Right renal pelvis (tissue), 4 donors: ENCODE results near the gene RAPGEF3. TPM values are rescaled to one million over a fixed set of nuclear protein-coding genes. Genes with fewer than 3 reads are reported as not detected.
A peak's percentile ranks its signal among the peaks of the same experiment; 100 is the strongest.

Experiments used
- DNase-seq, 4 donors: peaks; one replicate each; pipeline ENCODE4 v3.0.0-alpha.2; 2013; ENCODE audit warnings: low read depth in 4 of 4, low spot score in 3 of 4, missing footprints in 1 of 4
- polyA plus RNA-seq, 4 donors: library from polyadenylated mRNA; unstranded; fragments of 120-200 nt; gene quantifications; one replicate each; pipeline ENCODE4 v1.2.1, GENCODE V29; 2013; ENCODE audit not compliant: insufficient read length in 4 of 4

RAPGEF3 gene
- polyA plus RNA-seq, 4 donors = 56.7 to 94.3 (median 64.8) TPM

DNA sequence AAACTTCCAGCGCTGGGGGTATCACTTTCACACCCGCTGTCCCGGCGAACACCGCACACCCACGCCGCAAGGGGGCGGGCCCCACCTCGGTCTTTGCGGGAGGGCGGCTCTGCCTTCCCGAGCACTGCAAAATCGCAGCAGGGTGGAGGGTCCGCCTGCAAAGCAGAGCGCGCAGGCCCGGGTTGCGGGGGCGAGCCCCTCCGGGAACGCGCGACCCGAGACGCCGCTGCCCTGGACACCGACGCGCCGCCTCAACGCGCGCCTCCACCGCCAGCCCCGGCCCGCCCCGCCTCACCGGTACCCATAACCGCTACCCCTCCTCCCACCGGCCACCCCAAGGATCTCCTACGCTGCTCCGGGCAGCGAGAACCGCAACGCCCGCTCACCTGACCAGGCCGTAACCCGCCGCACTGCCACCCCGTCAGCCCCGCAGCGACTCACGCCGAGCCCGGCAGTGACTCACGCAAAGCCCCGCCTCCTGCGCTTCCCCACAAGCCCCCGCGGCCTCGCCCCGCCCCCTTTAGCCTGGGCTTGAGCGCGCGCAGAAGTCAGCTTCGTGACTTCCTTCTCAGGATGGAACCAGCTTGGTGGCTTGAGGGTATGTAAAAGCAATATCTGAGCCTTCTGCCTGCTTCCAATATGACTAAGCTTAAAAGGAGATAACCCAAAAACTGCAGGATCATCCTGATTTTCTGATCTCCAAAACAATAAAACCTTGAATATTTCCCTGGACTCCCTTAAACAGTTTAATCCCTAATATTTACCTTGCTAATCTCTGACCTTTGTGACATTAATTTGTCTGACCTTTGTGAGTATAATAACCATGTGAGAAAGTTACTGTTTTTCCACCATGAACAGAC lies 52.9 kb downstream of the RAPGEF3 start, which contains the start of gene RPAP3:
RPAP3 (minus strand) TSS at position 465 of the 860 bp plus-strand sequence. CDS start 3,190 bp downstream, outside the sequence.
- DNase-seq = peak; percentile 88 to 89 (median 88)

DNA sequence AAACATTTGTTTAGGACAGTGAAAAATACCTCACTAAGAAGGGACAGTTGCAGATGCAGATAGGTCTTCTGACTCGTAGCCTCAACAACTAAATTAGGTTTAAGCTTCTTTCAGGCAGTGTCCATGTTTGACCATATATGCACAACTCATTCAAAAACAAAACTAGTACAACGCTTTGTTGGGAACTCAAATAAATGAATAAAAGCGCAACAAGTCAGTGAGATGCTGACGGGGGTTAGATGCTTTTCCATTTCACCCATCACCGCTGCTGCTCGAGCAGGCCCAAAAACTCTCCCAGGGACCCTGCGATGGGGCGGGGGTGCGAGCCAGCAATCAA lies 53.5 kb downstream of the RAPGEF3 start:
- no peak for DNase-seq

DNA sequence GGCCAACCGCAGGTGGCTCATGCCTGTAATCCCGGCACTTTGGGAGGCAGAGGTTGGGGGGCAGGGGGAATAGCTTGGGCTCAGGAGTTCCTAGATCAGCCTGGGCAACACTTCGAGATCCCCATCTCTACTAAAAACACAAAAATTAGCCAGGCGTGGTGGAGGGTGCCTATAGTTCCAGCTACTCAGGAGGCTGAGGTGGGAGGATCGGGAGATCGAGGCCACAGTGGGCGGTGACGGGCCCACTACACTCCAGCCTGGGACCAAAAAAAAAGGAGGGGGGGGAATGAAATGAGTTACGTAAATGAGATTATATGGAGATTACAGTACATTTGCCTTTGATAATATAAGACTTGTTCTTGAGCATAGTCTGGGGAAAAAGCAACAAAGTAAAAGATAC lies 54.0 kb downstream of the RAPGEF3 start:
- DNase-seq = no peak

DNA sequence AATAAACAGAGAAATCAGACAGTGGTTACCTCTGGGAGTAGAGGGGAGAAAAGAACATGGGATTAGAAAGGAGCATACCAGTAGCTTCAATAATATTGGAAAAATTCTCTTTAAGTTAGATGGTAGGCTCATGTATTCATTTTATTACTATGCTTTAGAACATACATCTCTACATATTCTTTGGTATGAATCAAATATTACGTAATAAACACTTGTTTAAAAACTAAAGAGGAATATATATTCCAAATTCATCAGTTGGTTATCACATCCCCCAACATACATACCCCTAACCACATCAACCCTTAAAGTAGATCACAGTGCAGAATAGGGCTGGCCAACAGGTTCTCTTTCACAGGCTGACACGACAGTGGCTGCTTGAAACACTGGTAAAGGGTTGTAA lies 58.4 kb downstream of the RAPGEF3 start:
- no peak for DNase-seq

DNA sequence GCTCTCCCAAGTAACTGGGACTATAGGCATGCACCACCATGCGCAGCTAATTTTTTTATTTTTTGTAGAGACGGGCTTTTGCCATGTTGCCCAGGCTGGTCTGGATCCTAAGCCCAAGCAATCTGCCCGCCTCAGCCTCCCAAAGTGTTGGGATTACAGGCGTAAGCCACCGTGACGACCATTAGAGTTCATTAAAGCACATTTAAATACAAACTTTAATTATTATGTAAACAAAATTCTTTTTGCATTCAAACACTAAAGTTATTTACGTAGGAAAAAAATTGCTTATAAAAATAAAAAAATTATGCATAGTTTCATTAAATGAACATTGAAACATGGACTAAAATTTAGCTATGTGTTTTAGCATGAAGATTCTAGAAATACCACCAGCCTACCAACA lies 60.0 kb downstream of the RAPGEF3 start:
- no peak for DNase-seq

DNA sequence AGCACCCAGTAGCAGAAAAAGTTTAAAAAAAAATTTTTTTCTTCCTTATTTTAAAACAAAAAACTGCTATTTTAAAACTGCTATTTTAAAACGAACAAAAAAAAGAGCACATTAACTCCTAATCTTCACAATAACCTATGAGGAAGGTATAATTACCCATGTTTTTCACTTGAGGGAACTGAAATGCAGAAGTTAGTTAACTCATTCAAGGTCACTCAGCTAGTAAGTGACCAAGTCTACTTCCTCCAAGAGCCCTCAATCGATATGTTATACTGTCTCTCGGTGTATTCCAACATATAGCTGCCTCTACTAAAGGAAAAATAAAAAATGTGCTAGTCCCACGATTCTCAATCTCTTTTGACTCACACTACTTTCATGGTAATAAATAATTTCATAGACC lies 60.6 kb downstream of the RAPGEF3 start:
- no peak for DNase-seq

DNA sequence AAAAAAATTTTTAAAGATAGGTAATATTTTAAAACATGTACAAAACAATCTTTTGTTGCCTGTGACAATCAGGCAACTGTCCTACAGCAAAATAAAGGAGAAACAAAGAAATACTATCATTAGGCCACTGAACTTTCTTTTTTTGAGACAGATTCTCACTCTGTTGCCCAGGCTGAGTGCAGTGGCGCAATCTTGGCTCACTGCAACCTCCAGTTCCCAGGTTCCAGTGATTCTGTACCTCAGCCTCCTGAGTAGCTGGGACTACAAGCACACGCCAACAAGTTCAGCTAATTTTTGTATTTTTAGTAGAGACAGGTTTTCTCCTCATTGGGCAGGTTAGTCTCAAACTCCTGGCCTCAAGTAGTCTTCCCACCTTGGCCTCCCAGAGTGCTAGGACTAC lies 69.5 kb downstream of the RAPGEF3 start:
- no peak for DNase-seq

DNA sequence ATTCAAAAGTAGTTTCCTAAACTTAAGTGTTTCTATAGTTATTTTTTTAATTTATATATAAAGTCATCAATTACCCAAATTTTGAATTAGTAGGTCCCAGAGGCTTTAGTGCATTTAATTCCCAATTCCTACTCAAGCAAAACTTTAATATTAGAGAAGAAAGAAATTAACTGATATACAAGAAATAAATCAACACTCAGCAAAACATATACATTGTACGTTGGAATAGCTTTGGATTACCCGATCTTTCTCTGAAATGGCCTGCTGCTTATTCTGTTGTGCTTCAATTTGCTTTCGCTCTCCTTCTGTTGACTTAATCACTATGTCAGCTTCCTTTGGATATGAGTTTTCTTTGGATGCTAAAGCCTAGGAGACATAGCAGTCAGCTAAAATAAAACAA lies 71.0 kb downstream of the RAPGEF3 start:
- DNase-seq = no peak

DNA sequence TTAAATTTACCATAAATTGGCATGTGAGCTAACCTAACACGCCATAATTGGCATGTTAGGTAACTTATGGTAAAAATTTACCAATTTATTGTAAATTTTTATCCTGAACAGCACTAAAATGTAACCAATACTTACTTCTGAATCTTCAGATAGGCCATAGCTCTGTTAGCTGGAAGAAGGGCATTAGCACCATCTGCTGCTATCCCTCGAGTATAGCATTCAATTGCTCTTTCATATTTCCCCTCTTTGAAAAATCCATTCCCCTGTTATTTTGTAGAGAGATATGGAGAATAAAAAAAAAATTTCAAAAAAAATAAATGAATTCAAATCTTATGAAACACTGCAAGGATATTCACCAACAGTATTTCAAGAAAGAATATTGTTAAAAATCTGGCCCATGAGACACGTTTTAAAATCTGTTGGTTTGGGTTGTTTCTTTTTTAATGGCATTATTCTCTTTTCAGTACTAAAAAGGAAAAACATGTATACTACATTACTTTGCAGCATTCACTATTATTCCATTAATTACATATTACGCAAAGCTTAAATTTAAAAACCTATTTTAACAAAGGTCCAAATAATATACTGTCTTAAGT lies 71.9 kb downstream of the RAPGEF3 start:
- DNase-seq = peak in 1 of 4 donors; percentile 15

Other genes starting within 250 kb of the RAPGEF3 start
- gene RPAP3, start 52.9 kb downstream of the RAPGEF3 start, polyA plus RNA-seq = 10 to 100 TPM; 44.9 to 52.4 (median 51.2) TPM
- gene ENDOU, start 33.4 kb downstream of the RAPGEF3 start, polyA plus RNA-seq = under 1 TPM; 0.17 to 0.42 (median 0.40) TPM
- gene SLC48A1, start 14.4 kb upstream of the RAPGEF3 start, polyA plus RNA-seq = 10 to 100 TPM; 53.7 to 63.0 (median 58.3) TPM
- gene HDAC7, start 61.0 kb upstream of the RAPGEF3 start, polyA plus RNA-seq = 10 to 100 TPM; 74.5 to 93.2 (median 80.1) TPM
- gene VDR, start 146.1 kb upstream of the RAPGEF3 start, polyA plus RNA-seq = 1 to 10 TPM; 3.5 to 5.8 (median 4.0) TPM
- 100 to 1,000 TPM; 122 to 138 (median 132) TPM for gene TMEM106C, start 204.7 kb upstream of the RAPGEF3 start, polyA plus RNA-seq
- 10 to 100 TPM; 36.5 to 51.7 (median 42.8) TPM for gene COL2A1, start 245.6 kb upstream of the RAPGEF3 start, polyA plus RNA-seq